GM12878 (cell line): Measurements from ENCODE around the gene NRP1. TPM values are rescaled to one million over a fixed set of nuclear protein-coding genes. Genes with fewer than 3 reads are reported as not detected.

ENCODE experiments used
- ATAC-seq: fragments of 200-7000 bp; cut with Tn5 transposase; 3 replicates; pipeline ENCODE4 v1.9.1; 2020; ENCODE audit warnings: mild to moderate bottlenecking, moderate library complexity
- BruUV-seq: library from RNA; stranded (reverse); fragments of 400-500 nt; replicated peaks from 2 replicates; lab custom pipeline; 2021; lab: Mats Ljungman, UMichigan
- CTCF ChIA-PET: fragments of 300-600 bp; sonication (Branson Sonifier 250); formaldehyde crosslinking; extraction: SDS; loops from one replicate; lab custom pipeline; 2021; ENCODE audit warnings: inconsistent platforms; lab: Yijun Ruan, JAX
- POLR2A ChIA-PET: fragments of 350-600 bp; formaldehyde crosslinking; extraction: SDS; loops from one replicate; lab custom pipeline; 2021; ENCODE audit warnings: inconsistent platforms; lab: Charles Lee
- RAD21 ChIA-PET: fragments of 300-600 bp; sonication (Branson Sonifier 250); formaldehyde crosslinking; loops from one replicate; lab custom pipeline; 2023; ENCODE audit warnings: antibody characterized with exemption; ENCODE audit not compliant: unreplicated experiment; lab: Charles Lee
- SMC1A ChIA-PET: fragments of 300-600 bp; sonication (Branson Sonifier 250); formaldehyde crosslinking; loops from one replicate; lab custom pipeline; 2023; ENCODE audit not compliant: unreplicated experiment, uncharacterized antibody; lab: Charles Lee
- DNase-seq: peaks from one replicate; pipeline ENCODE4 v3.0.0-alpha.2; 2011; ENCODE audit warnings: low read depth, low spot score
- FAIRE-seq: peaks from 3 replicates; lab custom pipeline; 2011; peaks lifted over from hg19 to GRCh38; lab: Jason Lieb, UNC
- H2AFZ ChIP-seq: 2 replicates; pipeline ENCODE4 v1.6.0; 2011; ENCODE audit warnings: low read depth, low read length, control low read depth; ENCODE audit not compliant: control insufficient read depth
- H3K27ac ChIP-seq: 2 replicates; pipeline ENCODE4 v1.5.1; 2011; ENCODE audit warnings: control low read depth; ENCODE audit not compliant: control insufficient read depth, insufficient read depth
- H3K27me3 ChIP-seq, 2 experiments: replicated peaks in 1 of 2; 2 replicates each; pipeline versions ENCODE4 v1.6.0 to v1.6.1; 2011; ENCODE audit warnings: low read length in 1 of 2; ENCODE audit not compliant: control insufficient read depth in 2 of 2, insufficient read depth in 2 of 2
- H3K36me3 ChIP-seq, 2 experiments: 2 replicates each; pipeline ENCODE4 v1.5.1; 2011; ENCODE audit warnings: low read length in 1 of 2; ENCODE audit not compliant: control insufficient read depth in 2 of 2, insufficient read depth in 2 of 2
- H3K4me1 ChIP-seq: 2 replicates; pipeline ENCODE4 v1.6.1; 2011; ENCODE audit warnings: mild to moderate bottlenecking, low read length, moderate library complexity, mixed read lengths; ENCODE audit not compliant: control insufficient read depth, insufficient read depth
- H3K4me2 ChIP-seq: 2 replicates; pipeline ENCODE4 v1.6.0; 2011; ENCODE audit warnings: control low read depth; ENCODE audit not compliant: control insufficient read depth, insufficient read depth
- H3K4me3 ChIP-seq: fragments of 200-600 bp; sonication (generic); 2 replicates; pipeline ENCODE4 v1.5.1; 2016
- H3K79me2 ChIP-seq: 2 replicates; pipeline ENCODE4 v1.6.0; 2011; ENCODE audit warnings: low read length; ENCODE audit not compliant: control insufficient read depth, insufficient read depth
- H3K9ac ChIP-seq: 2 replicates; pipeline ENCODE4 v1.8.0; 2011; ENCODE audit warnings: low read length, control low read depth, mixed read lengths; ENCODE audit not compliant: control insufficient read depth, insufficient read depth
- H3K9me3 ChIP-seq: replicated peaks from 3 replicates; pipeline ENCODE4 v1.5.1; 2011; ENCODE audit warnings: mild to moderate bottlenecking, low read length; ENCODE audit not compliant: control insufficient read depth, insufficient read depth
- H4K20me1 ChIP-seq: 2 replicates; pipeline ENCODE4 v1.6.0; 2011; ENCODE audit not compliant: control insufficient read depth, insufficient read depth
- CEBPB ChIP-seq, 2 experiments: fragments of 150-350 bp in 1 of 2; IDR thresholded peaks; 2 replicates each; pipeline ENCODE4 v1.6.1; 2012 to 2014; ENCODE audit warnings: low read depth in 2 of 2, low read length in 2 of 2, borderline replicate concordance in 1 of 2, inconsistent platforms in 1 of 2
- DPF2 ChIP-seq: fragments of 450-650 bp; IDR thresholded peaks from 2 replicates; pipeline ENCODE4 v1.6.1; 2017; ENCODE audit warnings: mild to moderate bottlenecking
- HDAC2 ChIP-seq: fragments of 200-600 bp; sonication (generic); IDR thresholded peaks from 2 replicates; pipeline ENCODE4 v1.6.1; 2017
- MXI1 ChIP-seq: fragments of 150-350 bp; IDR thresholded peaks from 2 replicates; pipeline ENCODE4 v1.6.1; 2011; ENCODE audit warnings: low read depth, mild to moderate bottlenecking, inconsistent platforms, low read length, improper control_type of control experiment
- NBN ChIP-seq: fragments of 450-650 bp; IDR thresholded peaks from 2 replicates; pipeline ENCODE4 v1.6.1; 2016
- NFIC ChIP-seq: IDR thresholded peaks from 2 replicates; pipeline ENCODE4 v1.6.1; 2012; ENCODE audit warnings: low read depth, mild to moderate bottlenecking, inconsistent platforms, low read length, moderate library complexity
- RFX5 ChIP-seq: IDR thresholded peaks from 2 replicates; pipeline ENCODE4 v1.6.1; 2011; ENCODE audit warnings: low read depth, low read length, improper control_type of control experiment
- SMARCA5 ChIP-seq: fragments of 450-650 bp; IDR thresholded peaks from 2 replicates; pipeline ENCODE4 v1.6.1; 2017; ENCODE audit warnings: mild to moderate bottlenecking
- TAF1 ChIP-seq: IDR thresholded peaks from 2 replicates; pipeline ENCODE4 v1.6.1; 2011; ENCODE audit warnings: mild to moderate bottlenecking, low read depth, low read length, borderline replicate concordance
- TCF7 ChIP-seq: IDR thresholded peaks from 2 replicates; pipeline ENCODE4 v1.6.1; 2014; ENCODE audit warnings: antibody characterized with exemption, borderline replicate concordance
- YY1 ChIP-seq: IDR thresholded peaks from 2 replicates; pipeline ENCODE4 v1.6.1; 2011; ENCODE audit warnings: low read depth, mild to moderate bottlenecking, low read length
- WGBS: methylation state at CpG from one replicate; pipeline ENCODE4 v1.1.6; 2016; ENCODE audit warnings: low lambda C conversion rate; ENCODE audit not compliant: insufficient replicate concordance, insufficient coverage; ENCODE audit errors: missing lambda C conversion rate; 5-methylcytosine and 5-hydroxymethylcytosine counted together
- in situ Hi-C: fragments of 300-500 bp; cut with MboI; formaldehyde crosslinking; loops from 9 replicates; pipeline ENCODE4 v1.14.3; 2018; ENCODE audit warnings: mixed read lengths
- intact Hi-C: fragments of 100-400 bp; cut with micrococcal nuclease; formaldehyde crosslinking; loops from one replicate; pipeline ENCODE4 v1.14.2; 2022; ENCODE audit not compliant: unreplicated experiment
- polyA plus RNA-seq, 11 experiments: library from polyadenylated mRNA; depleted of rRNA in 4 of 11; unstranded in 6 of 11; stranded (reverse) in 5 of 11; fragments of >200 nt; fragmentation: Nextera tagmentation in 4 of 11; fragmentation: Illumina TruSeq in 1 of 11; extraction: Ambion mirVana in 4 of 11; extraction: Trizol in 1 of 11; gene quantifications; 1 replicate in 1 of 11; 2 replicates in 10 of 11; pipeline versions ENCODE4 v1.2.1 to v1.2.3, GENCODE V29; 2011 to 2016; ENCODE audit warnings: inconsistent platforms in 2 of 11, missing spikeins in 2 of 11, low read depth in 1 of 11
- total RNA-seq, 4 experiments: library from RNA; depleted of rRNA in 3 of 4; stranded (reverse); fragments of >200 nt in 3 of 4; fragmentation: Illumina TruSeq in 1 of 4; extraction: Trizol in 1 of 4; gene quantifications; 2 replicates each; pipeline versions ENCODE4 v1.2.1 to v1.2.3, GENCODE V29; 2013 to 2021
- TF ChIP-seq, protein P1 (sequence below): fragments of 450-650 bp; IDR thresholded peaks from 2 replicates; pipeline ENCODE4 v1.6.1; 2016; ENCODE audit warnings: mild to moderate bottlenecking
- TF ChIP-seq, protein P2 (sequence below): IDR thresholded peaks from 2 replicates; pipeline ENCODE4 v1.6.1; 2011; ENCODE audit warnings: low read depth, mild to moderate bottlenecking, low read length, moderate library complexity, borderline replicate concordance; ENCODE audit errors: extremely low read depth
- TF ChIP-seq, protein P3 (sequence below): IDR thresholded peaks from 2 replicates; pipeline ENCODE4 v1.6.1; 2011; ENCODE audit warnings: borderline replicate concordance, low read depth, mild to moderate bottlenecking, moderate library complexity, low read length; ENCODE audit not compliant: insufficient read depth, poor library complexity, severe bottlenecking
- TF ChIP-seq, protein P4 (sequence below): fragments of 450-650 bp; IDR thresholded peaks from 2 replicates; pipeline ENCODE4 v1.6.1; 2017; ENCODE audit warnings: antibody characterized with exemption, mild to moderate bottlenecking, moderate library complexity

NRP1 gene
- total and polyA plus RNA-seq, 10 of the 15 experiments (the other 5 are each of a cell fraction or from before 2014, with no cell fraction given): 0.11 to 12.1 (median 0.52) TPM

- H3K9ac ChIP-seq: no peak overlapping the region
- H3K27ac ChIP-seq: no peak overlapping the region
- ATAC-seq (no peak), DNase-seq (no peak), FAIRE-seq (no peak)
- ChIA-PET SMC1A (interaction anchor here (0.8 to 1.3 kb wide), 3 partner anchors 12 to 27 kb away, joined by 3 to 4 read pairs (median 4); no protein-coding TSS in a partner anchor), POLR2A (no interaction called here), CTCF (interaction anchor here (0.9 kb wide), 1 partner anchor 94 kb away, joined by 3 read pairs; no protein-coding TSS in a partner anchor), RAD21 (no interaction called here)
- H3K4me2 ChIP-seq: no peak overlapping the region
- H3K27me3 ChIP-seq: no peaks in the 10 kb centered on the region; a peak in 1 of 4 replicates
- no TSS peak for BruUV-seq
- H2AFZ ChIP-seq: no peak overlapping the region
- 10% methylated on average over 4 of the region's 4 CpGs for WGBS
- H3K9me3 ChIP-seq: no peaks in the 10 kb centered on the region
- in situ Hi-C loops: no loop called here
- no peak overlapping the region for H3K4me3 ChIP-seq
- no peaks in the 10 kb centered on the region for H4K20me1 ChIP-seq
- intact Hi-C loops: no loop called here
- H3K36me3 ChIP-seq: no peaks in the 10 kb centered on the region
- H3K79me2 ChIP-seq: no peaks in the 10 kb centered on the region
- H3K4me1 ChIP-seq: no peaks in the 10 kb centered on the region
- TF ChIP-seq, protein P1, sequence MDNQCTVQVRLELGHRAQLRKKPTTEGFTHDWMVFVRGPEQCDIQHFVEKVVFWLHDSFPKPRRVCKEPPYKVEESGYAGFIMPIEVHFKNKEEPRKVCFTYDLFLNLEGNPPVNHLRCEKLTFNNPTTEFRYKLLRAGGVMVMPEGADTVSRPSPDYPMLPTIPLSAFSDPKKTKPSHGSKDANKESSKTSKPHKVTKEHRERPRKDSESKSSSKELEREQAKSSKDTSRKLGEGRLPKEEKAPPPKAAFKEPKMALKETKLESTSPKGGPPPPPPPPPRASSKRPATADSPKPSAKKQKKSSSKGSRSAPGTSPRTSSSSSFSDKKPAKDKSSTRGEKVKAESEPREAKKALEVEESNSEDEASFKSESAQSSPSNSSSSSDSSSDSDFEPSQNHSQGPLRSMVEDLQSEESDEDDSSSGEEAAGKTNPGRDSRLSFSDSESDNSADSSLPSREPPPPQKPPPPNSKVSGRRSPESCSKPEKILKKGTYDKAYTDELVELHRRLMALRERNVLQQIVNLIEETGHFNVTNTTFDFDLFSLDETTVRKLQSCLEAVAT: no peak
- TF ChIP-seq TAF1 (no peak), MXI1 (no peak), YY1 (no peak), DPF2 (no peak), TCF7 (no peak), HDAC2 (no peak), CEBPB (IDR thresholded peaks at IDR 0.05; ENCODE audit: borderline replicate concordance in 1 of 2, low read depth in 2 of 2, low read length in 2 of 2) (no peak), RFX5 (no peak), NBN (no peak), NFIC (no peak), SMARCA5 (no peak)
- TF ChIP-seq, protein P2, sequence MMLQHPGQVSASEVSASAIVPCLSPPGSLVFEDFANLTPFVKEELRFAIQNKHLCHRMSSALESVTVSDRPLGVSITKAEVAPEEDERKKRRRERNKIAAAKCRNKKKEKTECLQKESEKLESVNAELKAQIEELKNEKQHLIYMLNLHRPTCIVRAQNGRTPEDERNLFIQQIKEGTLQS: no peak
- TF ChIP-seq, protein P3, sequence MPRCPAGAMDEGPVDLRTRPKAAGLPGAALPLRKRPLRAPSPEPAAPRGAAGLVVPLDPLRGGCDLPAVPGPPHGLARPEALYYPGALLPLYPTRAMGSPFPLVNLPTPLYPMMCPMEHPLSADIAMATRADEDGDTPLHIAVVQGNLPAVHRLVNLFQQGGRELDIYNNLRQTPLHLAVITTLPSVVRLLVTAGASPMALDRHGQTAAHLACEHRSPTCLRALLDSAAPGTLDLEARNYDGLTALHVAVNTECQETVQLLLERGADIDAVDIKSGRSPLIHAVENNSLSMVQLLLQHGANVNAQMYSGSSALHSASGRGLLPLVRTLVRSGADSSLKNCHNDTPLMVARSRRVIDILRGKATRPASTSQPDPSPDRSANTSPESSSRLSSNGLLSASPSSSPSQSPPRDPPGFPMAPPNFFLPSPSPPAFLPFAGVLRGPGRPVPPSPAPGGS: no peak
- TF ChIP-seq, protein P4, sequence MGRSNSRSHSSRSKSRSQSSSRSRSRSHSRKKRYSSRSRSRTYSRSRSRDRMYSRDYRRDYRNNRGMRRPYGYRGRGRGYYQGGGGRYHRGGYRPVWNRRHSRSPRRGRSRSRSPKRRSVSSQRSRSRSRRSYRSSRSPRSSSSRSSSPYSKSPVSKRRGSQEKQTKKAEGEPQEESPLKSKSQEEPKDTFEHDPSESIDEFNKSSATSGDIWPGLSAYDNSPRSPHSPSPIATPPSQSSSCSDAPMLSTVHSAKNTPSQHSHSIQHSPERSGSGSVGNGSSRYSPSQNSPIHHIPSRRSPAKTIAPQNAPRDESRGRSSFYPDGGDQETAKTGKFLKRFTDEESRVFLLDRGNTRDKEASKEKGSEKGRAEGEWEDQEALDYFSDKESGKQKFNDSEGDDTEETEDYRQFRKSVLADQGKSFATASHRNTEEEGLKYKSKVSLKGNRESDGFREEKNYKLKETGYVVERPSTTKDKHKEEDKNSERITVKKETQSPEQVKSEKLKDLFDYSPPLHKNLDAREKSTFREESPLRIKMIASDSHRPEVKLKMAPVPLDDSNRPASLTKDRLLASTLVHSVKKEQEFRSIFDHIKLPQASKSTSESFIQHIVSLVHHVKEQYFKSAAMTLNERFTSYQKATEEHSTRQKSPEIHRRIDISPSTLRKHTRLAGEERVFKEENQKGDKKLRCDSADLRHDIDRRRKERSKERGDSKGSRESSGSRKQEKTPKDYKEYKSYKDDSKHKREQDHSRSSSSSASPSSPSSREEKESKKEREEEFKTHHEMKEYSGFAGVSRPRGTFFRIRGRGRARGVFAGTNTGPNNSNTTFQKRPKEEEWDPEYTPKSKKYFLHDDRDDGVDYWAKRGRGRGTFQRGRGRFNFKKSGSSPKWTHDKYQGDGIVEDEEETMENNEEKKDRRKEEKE: no peak
These were observed 62.4 kb downstream of the NRP1 start for GRCh38 chr10:33271969-33272583.
